C4-2B (cell line): Measurements from ENCODE around the gene PLG.

Experiments used
- ZFX ChIP-seq: fragments of 450-650 bp; IDR thresholded peaks from 2 replicates; pipeline ENCODE4 v1.6.1; 2017
- TF ChIP-seq, protein P1 (sequence below): fragments of 450-650 bp; conservative IDR thresholded peaks from 2 replicates; pipeline ENCODE4 v1.5.1; 2017; ENCODE audit warnings: mild to moderate bottlenecking

DNA sequence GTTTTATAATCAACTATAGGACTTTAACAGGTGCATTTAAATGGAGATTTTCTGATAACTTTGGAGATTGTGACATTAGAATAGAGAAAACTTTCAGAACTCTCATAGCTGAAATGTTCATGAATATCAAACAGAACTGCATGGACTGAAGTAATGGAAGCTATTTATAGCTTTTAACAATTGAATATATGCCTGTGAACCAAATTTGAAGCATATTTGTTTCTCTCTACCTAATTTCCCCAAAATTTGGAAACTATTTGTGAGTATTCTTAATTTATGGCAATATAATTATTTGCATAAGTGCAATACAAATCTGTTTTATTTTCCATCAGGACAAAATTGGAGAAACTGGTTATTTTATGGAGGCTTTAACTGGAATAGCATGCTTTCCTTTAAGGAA lies 96.6 kb downstream of the PLG start:
- TF ChIP-seq, protein P1, sequence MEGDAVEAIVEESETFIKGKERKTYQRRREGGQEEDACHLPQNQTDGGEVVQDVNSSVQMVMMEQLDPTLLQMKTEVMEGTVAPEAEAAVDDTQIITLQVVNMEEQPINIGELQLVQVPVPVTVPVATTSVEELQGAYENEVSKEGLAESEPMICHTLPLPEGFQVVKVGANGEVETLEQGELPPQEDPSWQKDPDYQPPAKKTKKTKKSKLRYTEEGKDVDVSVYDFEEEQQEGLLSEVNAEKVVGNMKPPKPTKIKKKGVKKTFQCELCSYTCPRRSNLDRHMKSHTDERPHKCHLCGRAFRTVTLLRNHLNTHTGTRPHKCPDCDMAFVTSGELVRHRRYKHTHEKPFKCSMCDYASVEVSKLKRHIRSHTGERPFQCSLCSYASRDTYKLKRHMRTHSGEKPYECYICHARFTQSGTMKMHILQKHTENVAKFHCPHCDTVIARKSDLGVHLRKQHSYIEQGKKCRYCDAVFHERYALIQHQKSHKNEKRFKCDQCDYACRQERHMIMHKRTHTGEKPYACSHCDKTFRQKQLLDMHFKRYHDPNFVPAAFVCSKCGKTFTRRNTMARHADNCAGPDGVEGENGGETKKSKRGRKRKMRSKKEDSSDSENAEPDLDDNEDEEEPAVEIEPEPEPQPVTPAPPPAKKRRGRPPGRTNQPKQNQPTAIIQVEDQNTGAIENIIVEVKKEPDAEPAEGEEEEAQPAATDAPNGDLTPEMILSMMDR, result no peak
- TF ChIP-seq ZFX, result no peak
